ENCODE measurements around the gene ETV4. TPM values are rescaled to one million over a fixed set of nuclear protein-coding genes. Genes with fewer than 3 reads are reported as not detected.

The ETV4 gene
- total RNA-seq, 4 donors from 2014 or later = 1.1 to 9.0 (median 5.3) TPM

DNA sequence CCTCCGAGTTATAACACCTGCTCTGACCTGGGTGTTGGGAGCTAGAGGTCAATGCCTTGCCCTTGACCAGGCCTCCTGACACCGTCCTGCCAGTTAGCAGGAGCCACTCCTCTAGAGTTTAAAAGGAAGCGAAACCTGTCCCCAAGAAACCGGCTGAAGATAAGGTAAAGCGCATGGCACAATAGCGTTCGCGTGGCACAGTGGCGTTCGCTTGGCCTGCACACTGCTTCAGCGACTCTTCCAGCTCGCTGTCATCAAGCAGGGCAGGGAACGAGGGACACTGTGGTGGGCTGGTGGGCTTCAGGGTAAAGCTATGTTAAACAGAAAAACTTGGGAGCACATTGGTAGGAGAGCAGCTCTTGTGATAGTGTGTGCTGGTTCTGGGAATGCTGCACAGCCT, 28.2 kb upstream of the ETV4 start:
- intact Hi-C loops (cut with DNase I) = no loop called here
- TF ChIP-seq POLR2A (IDR thresholded peaks at IDR 0.05) = no peak
- TF ChIP-seq, protein P1, sequence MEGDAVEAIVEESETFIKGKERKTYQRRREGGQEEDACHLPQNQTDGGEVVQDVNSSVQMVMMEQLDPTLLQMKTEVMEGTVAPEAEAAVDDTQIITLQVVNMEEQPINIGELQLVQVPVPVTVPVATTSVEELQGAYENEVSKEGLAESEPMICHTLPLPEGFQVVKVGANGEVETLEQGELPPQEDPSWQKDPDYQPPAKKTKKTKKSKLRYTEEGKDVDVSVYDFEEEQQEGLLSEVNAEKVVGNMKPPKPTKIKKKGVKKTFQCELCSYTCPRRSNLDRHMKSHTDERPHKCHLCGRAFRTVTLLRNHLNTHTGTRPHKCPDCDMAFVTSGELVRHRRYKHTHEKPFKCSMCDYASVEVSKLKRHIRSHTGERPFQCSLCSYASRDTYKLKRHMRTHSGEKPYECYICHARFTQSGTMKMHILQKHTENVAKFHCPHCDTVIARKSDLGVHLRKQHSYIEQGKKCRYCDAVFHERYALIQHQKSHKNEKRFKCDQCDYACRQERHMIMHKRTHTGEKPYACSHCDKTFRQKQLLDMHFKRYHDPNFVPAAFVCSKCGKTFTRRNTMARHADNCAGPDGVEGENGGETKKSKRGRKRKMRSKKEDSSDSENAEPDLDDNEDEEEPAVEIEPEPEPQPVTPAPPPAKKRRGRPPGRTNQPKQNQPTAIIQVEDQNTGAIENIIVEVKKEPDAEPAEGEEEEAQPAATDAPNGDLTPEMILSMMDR (IDR thresholded peaks at IDR 0.05) = no peak
- 83 to 86% methylated on average over 13 of the region's 13 CpGs for WGBS, 2 donors

DNA sequence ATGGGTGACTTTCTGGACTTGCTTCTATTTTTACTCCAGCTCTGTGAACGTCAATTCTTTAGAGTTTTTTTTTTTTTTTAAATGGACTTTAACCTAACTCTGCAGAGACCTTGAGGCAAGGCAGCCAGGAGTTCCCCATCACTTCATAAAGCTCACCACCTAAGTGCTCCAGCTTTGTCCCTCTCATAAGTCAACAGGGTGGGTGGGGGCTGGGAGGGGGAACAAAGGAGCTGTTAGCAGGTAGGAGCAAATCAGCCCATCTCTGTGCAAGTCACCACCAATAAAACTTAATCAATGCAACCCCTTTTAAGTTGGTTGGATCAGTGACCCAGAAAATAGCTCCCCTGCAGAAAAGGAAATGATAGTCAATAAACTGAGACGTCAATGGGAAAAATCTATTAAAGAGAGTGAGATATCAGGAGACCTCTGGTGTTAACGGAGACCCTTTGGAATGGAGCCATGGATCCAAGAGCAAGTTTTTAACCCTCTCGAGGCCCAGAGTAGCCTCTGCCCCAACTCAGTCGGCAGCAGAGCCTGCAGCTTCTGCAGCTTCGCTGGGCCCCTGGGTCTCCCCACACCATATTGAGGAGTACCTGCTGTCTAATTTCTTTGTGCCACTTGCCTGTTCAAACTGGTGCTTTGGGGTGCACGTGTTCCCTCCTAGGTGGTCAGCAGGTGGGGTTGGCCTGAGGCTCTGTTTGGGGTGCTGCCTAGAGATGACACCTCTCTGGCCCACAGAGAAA, 27.6 kb upstream of the ETV4 start:
- intact Hi-C loops (cut with DNase I) = no loop called here
- 35 to 39% methylated on average over 6 of the region's 7 CpGs for WGBS, 2 donors

More for the DNA sequence above, 28.2 kb upstream of the ETV4 start:
- Histone ChIP-seq H3K4me3 (replicated peaks in 1 of 3) (no peak overlapping the region), H3K27me3 (no peaks in the 10 kb centered on the region), H3K4me1 (peaks cover 0 to 7% of the 10 kb centered on the region in 2 donors), H3K36me3 (no peaks in the 10 kb centered on the region), H3K9me3 (no peaks in the 10 kb centered on the region), H3K27ac (no peak overlapping the region)
- no peak for DNase-seq

DNA sequence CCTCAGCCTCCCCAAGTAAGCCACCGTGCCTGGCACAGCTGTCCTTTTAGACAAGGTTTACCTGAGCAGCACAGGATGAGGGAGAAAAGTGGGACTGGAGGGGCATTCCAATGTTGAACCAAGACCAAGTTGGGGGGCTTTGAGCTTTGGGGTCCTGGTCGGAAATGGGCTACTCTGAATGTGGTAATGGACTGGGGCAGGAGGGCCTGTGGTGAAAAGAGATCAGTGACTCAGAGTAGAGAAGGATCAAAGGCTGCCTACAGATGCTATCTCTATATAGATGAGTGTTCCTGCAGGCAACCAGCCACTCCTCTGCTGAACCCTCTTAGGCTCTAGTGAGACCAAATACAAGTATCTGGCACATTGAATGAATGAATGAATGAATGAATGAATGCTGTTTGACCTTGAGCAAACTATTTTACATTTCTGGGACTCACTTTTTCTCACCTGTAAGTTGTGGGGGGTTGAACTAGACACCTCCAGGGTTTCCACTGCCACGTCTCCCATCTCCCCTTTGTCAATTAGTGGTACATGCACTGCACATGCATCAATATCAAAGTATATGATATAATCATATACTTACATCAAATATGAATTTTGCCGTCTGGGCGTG, 26.3 kb upstream of the ETV4 start:
- Histone ChIP-seq H3K4me3 (replicated peaks in 1 of 3) (no peak overlapping the region), H3K36me3 (no peaks in the 10 kb centered on the region), H3K27ac (no peak overlapping the region), H3K9me3 (no peaks in the 10 kb centered on the region), H3K27me3 (no peaks in the 10 kb centered on the region), H3K4me1 (no peaks in the 10 kb centered on the region)
- intact Hi-C loops (cut with DNase I) = no loop called here
- TF ChIP-seq, protein P1 (IDR thresholded peaks at IDR 0.05) = no peak
- TF ChIP-seq POLR2A (IDR thresholded peaks at IDR 0.05) = no peak
- no peak for DNase-seq
- WGBS, 2 donors = 87 to 90% methylated on average over 5 of the region's 5 CpGs

More for the DNA sequence above, 27.6 kb upstream of the ETV4 start:
- Histone ChIP-seq H3K4me1 (peaks cover 0 to 1% of the 10 kb centered on the region in 2 donors), H3K27me3 (no peaks in the 10 kb centered on the region), H3K27ac (no peak overlapping the region), H3K36me3 (no peaks in the 10 kb centered on the region), H3K9me3 (no peaks in the 10 kb centered on the region), H3K4me3 (replicated peaks in 1 of 3) (no peak overlapping the region)
- no peak for TF ChIP-seq POLR2A (IDR thresholded peaks at IDR 0.05)
- TF ChIP-seq, protein P1 (IDR thresholded peaks at IDR 0.05) = no peak
- DNase-seq = no peak

DNA sequence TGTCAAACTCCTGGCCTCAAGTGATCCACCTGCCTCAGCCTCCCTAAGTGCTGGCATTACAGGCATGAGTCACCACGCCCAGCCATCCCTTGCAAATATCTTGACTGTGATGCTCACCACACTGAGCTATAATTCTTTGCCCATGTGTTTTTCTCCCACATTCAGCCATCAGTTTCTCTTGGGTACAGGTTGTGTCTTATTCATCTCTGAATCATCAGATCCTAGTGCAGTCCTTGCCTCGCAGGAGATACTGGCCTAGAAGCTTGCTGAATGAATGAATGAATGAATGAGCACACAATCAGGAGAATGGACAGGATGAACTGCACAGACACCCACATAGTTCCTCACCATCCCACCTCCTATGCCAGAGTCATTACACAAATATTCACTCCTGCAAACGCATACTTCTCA, 24.4 kb upstream of the ETV4 start:
- Histone ChIP-seq H3K9me3 (no peaks in the 10 kb centered on the region), H3K36me3 (no peaks in the 10 kb centered on the region), H3K4me1 (no peaks in the 10 kb centered on the region), H3K27ac (no peak overlapping the region), H3K4me3 (replicated peaks in 1 of 3) (no peak overlapping the region), H3K27me3 (no peaks in the 10 kb centered on the region)
- TF ChIP-seq, protein P1 (IDR thresholded peaks at IDR 0.05) = no peak
- no peak for TF ChIP-seq POLR2A (IDR thresholded peaks at IDR 0.05)
- 89 to 90% methylated on average over 3 of the region's 3 CpGs for whole genome bisulfite sequencing, 2 donors
- intact Hi-C loops (cut with DNase I) = no loop called here
- DNase-seq = no peak

DNA sequence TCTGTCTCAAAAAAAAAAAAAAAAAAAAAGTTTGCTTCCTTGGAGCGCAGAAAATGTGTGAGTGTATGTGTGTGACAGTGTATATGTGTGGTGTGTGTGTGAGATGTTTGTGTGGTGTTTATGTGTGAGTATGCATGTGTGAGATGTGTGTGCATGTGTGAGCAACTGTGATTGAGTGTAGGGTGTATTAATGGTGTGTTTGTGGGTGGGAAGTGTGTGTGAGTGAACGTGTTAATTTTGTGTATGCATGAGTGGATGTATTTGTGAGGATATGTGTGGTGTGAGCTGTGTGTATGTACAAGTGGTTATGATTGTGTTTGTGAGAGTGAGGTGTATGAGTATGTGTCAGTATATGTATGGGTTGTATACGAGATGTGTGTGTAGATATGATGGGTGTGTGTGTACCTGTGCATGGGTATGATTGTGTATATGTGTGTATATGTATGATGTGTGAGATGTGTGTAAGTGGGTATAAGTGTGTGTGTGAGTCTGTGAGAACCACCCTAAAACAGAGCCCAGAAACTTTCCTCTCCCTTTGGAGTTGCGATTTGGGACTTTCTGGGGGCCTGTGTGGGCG, 22.5 kb upstream of the ETV4 start:
- intact Hi-C loops (cut with DNase I) = no loop called here
- no peak for DNase-seq
- Histone ChIP-seq H3K4me1 (no peaks in the 10 kb centered on the region), H3K27me3 (no peaks in the 10 kb centered on the region), H3K27ac (no peak overlapping the region), H3K4me3 (replicated peaks in 1 of 3) (no peak overlapping the region), H3K36me3 (no peaks in the 10 kb centered on the region), H3K9me3 (no peaks in the 10 kb centered on the region)
- no peak for TF ChIP-seq POLR2A (IDR thresholded peaks at IDR 0.05)
- TF ChIP-seq, protein P1 (IDR thresholded peaks at IDR 0.05) = no peak
- WGBS, 2 donors = 92 to 95% methylated on average over 5 of the region's 5 CpGs

Data from thyroid gland (tissue), 4 donors.